Gastroesophageal sphincter (tissue), 4 donors: ENCODE results near the gene NEDD4L. TPM values are rescaled to one million over a fixed set of nuclear protein-coding genes. Genes with fewer than 3 reads are reported as not detected.

ENCODE experiments used
- ATAC-seq: fragments of 150-250 bp; one replicate; pipeline ENCODE4 v1.9.1; 2016; ENCODE audit warnings: mild to moderate bottlenecking, moderate library complexity
- H3K27ac ChIP-seq, 4 donors: fragments of 200-600 bp; sonication (generic) in 3 of 4; 1 replicate in 3 of 4; 2 replicates in 1 of 4; pipeline ENCODE4 v1.5.1; 2016 to 2019
- H3K27me3 ChIP-seq: fragments of 200-600 bp; sonication (generic); one replicate; pipeline ENCODE4 v1.5.1; 2019
- H3K36me3 ChIP-seq, 2 donors: fragments of 200-600 bp; sonication (generic); one replicate each; pipeline ENCODE4 v1.5.1; 2019; ENCODE audit warnings: control low read depth in 1 of 2
- H3K4me1 ChIP-seq, 3 donors: fragments of 200-600 bp; sonication (generic); 1 replicate in 2 of 3; 2 replicates in 1 of 3; pipeline ENCODE4 v1.5.1; 2016 to 2019; ENCODE audit warnings: control low read depth in 2 of 3
- H3K4me3 ChIP-seq, 2 donors: fragments of 200-600 bp; sonication (generic); one replicate each; pipeline ENCODE4 v1.5.1; 2019; ENCODE audit warnings: mild to moderate bottlenecking in 1 of 2, moderate library complexity in 1 of 2
- H3K9me3 ChIP-seq, 3 donors: fragments of 200-600 bp; sonication (generic); one replicate each; pipeline ENCODE4 v1.5.1; 2017 to 2019; ENCODE audit warnings: control low read depth in 2 of 3
- CTCF ChIP-seq, 4 experiments: fragments of 200-600 bp in 2 of 4; fragments of 450-650 bp in 2 of 4; sonication (generic) in 1 of 4; IDR thresholded peaks; one replicate each; pipeline ENCODE4 v1.5.1; 2017 to 2019; ENCODE audit warnings: antibody characterized with exemption in 4 of 4, mild to moderate bottlenecking in 2 of 4, moderate library complexity in 2 of 4
- EP300 ChIP-seq: sonication (generic); formaldehyde crosslinking; IDR thresholded peaks from one replicate; pipeline ENCODE4 v1.6.1; 2017; ENCODE audit warnings: antibody characterized with exemption, mild to moderate bottlenecking
- POLR2A ChIP-seq, 2 donors: fragments of 450-650 bp; IDR thresholded peaks; one replicate each; pipeline ENCODE4 v1.6.1; 2017; ENCODE audit warnings: antibody characterized with exemption in 2 of 2, mild to moderate bottlenecking in 2 of 2, moderate library complexity in 1 of 2
- POLR2AphosphoS5 ChIP-seq: sonication (generic); formaldehyde crosslinking; IDR thresholded peaks from one replicate; pipeline ENCODE4 v1.6.1; 2017; ENCODE audit warnings: antibody characterized with exemption
- WGBS, 2 donors: methylation state at CpG; one replicate each; pipeline ENCODE4 v1.1.5; 2018; ENCODE audit warnings: low coverage in 1 of 2; 5-methylcytosine and 5-hydroxymethylcytosine counted together
- total RNA-seq, 4 donors: library from RNA; depleted of rRNA; stranded (reverse); fragments of >200 nt; gene quantifications; one replicate each; pipeline ENCODE4 v1.1.0, GENCODE V29; 2016

Gene NEDD4L
- total RNA-seq, 4 donors from 2014 or later = 37.0 to 50.9 (median 43.0) TPM

GRCh38 chr18:58023108-58023507, 20.9 kb upstream of the NEDD4L start:
- Histone ChIP-seq H3K9me3 (no peaks in the 10 kb centered on the region), H3K27ac (no peak overlapping the region), H3K27me3 (no peaks in the 10 kb centered on the region), H3K4me3 (no peak overlapping the region), H3K36me3 (no peaks in the 10 kb centered on the region), H3K4me1 (peaks cover 0 to 47% (median 0%) of the 10 kb centered on the region in 3 donors)
- ATAC-seq = no peak
- WGBS, 2 donors = 96 to 100% methylated on average over 2 of the region's 2 CpGs
- no peak for TF ChIP-seq EP300
- TF ChIP-seq POLR2AphosphoS5 = no peak
- TF ChIP-seq POLR2A (IDR thresholded peaks at IDR 0.05) = no peak
- TF ChIP-seq CTCF (IDR thresholded peaks at IDR 0.05) = no peak

GRCh38 chr18:58024139-58024538, 19.9 kb upstream of the NEDD4L start:
- H3K27me3 ChIP-seq = no peaks in the 10 kb centered on the region
- H3K27ac ChIP-seq = no peak overlapping the region
- no peak overlapping the region for H3K4me3 ChIP-seq
- ATAC-seq = no peak
- no peaks in the 10 kb centered on the region for H3K9me3 ChIP-seq
- 19 to 20% methylated on average over 3 of the region's 3 CpGs for WGBS, 2 donors
- peaks cover 0 to 43% (median 0%) of the 10 kb centered on the region in 3 donors for H3K4me1 ChIP-seq
- H3K36me3 ChIP-seq = no peaks in the 10 kb centered on the region
- TF ChIP-seq POLR2A (IDR thresholded peaks at IDR 0.05) (no peak), CTCF (IDR thresholded peaks at IDR 0.05) (no peak), EP300 (no peak), POLR2AphosphoS5 (no peak)

GRCh38 chr18:58025205-58025604, 18.8 kb upstream of the NEDD4L start:
- H3K9me3 ChIP-seq = no peaks in the 10 kb centered on the region
- TF ChIP-seq EP300 (no peak), POLR2AphosphoS5 (no peak), POLR2A (IDR thresholded peaks at IDR 0.05) (no peak), CTCF (IDR thresholded peaks at IDR 0.05) (no peak)
- no peak overlapping the region for H3K27ac ChIP-seq
- WGBS, 2 donors = 86 to 94% methylated on average over 3 to 5 of the region's 7 CpGs
- H3K4me3 ChIP-seq = no peak overlapping the region
- no peak for ATAC-seq
- H3K36me3 ChIP-seq = no peaks in the 10 kb centered on the region
- H3K4me1 ChIP-seq = peaks cover 0 to 34% (median 0%) of the 10 kb centered on the region in 3 donors
- H3K27me3 ChIP-seq = no peaks in the 10 kb centered on the region

GRCh38 chr18:58025733-58026132, 18.3 kb upstream of the NEDD4L start:
- Histone ChIP-seq H3K27me3 (no peaks in the 10 kb centered on the region), H3K27ac (peak overlapping the region in 1 of 4 donors; percentile 22), H3K36me3 (no peaks in the 10 kb centered on the region), H3K4me3 (no peak overlapping the region), H3K9me3 (no peaks in the 10 kb centered on the region), H3K4me1 (peaks cover 0 to 28% (median 0%) of the 10 kb centered on the region in 3 donors)
- TF ChIP-seq EP300 (no peak), POLR2AphosphoS5 (no peak), CTCF (IDR thresholded peaks at IDR 0.05) (no peak), POLR2A (IDR thresholded peaks at IDR 0.05) (no peak)
- whole genome bisulfite sequencing, 2 donors = 44 to 54% methylated on average over 2 of the region's 2 CpGs
- ATAC-seq = no peak

GRCh38 chr18:58026395-58026794, 17.6 kb upstream of the NEDD4L start:
- Histone ChIP-seq H3K4me1 (peaks cover 0 to 27% (median 0%) of the 10 kb centered on the region in 3 donors), H3K9me3 (no peaks in the 10 kb centered on the region), H3K27me3 (no peaks in the 10 kb centered on the region), H3K27ac (no peak overlapping the region), H3K36me3 (no peaks in the 10 kb centered on the region), H3K4me3 (no peak overlapping the region)
- TF ChIP-seq EP300 (no peak), POLR2AphosphoS5 (no peak), POLR2A (IDR thresholded peaks at IDR 0.05) (no peak), CTCF (IDR thresholded peaks at IDR 0.05) (no peak)
- 79 to 92% methylated on average over 3 of the region's 3 CpGs for WGBS, 2 donors
- ATAC-seq = no peak
